GM12878 (cell line): Measurements from ENCODE around the gene DNAJA2. TPM values are rescaled to one million over a fixed set of nuclear protein-coding genes. Genes with fewer than 3 reads are reported as not detected.

Experiments used
- ATAC-seq: fragments of 200-7000 bp; cut with Tn5 transposase; 3 replicates; pipeline ENCODE4 v1.9.1; 2020; ENCODE audit warnings: mild to moderate bottlenecking, moderate library complexity
- BruUV-seq: library from RNA; stranded (reverse); fragments of 400-500 nt; replicated peaks from 2 replicates; lab custom pipeline; 2021; lab: Mats Ljungman, UMichigan
- CTCF ChIA-PET: fragments of 300-600 bp; sonication (Branson Sonifier 250); formaldehyde crosslinking; extraction: SDS; loops from one replicate; lab custom pipeline; 2021; ENCODE audit warnings: inconsistent platforms; lab: Yijun Ruan, JAX
- POLR2A ChIA-PET: fragments of 350-600 bp; formaldehyde crosslinking; extraction: SDS; loops from one replicate; lab custom pipeline; 2021; ENCODE audit warnings: inconsistent platforms; lab: Charles Lee
- RAD21 ChIA-PET: fragments of 300-600 bp; sonication (Branson Sonifier 250); formaldehyde crosslinking; loops from one replicate; lab custom pipeline; 2023; ENCODE audit warnings: antibody characterized with exemption; ENCODE audit not compliant: unreplicated experiment; lab: Charles Lee
- SMC1A ChIA-PET: fragments of 300-600 bp; sonication (Branson Sonifier 250); formaldehyde crosslinking; loops from one replicate; lab custom pipeline; 2023; ENCODE audit not compliant: unreplicated experiment, uncharacterized antibody; lab: Charles Lee
- DNase-seq: peaks from one replicate; pipeline ENCODE4 v3.0.0-alpha.2; 2011; ENCODE audit warnings: low read depth, low spot score
- FAIRE-seq: peaks from 3 replicates; lab custom pipeline; 2011; peaks lifted over from hg19 to GRCh38; lab: Jason Lieb, UNC
- H2AFZ ChIP-seq: 2 replicates; pipeline ENCODE4 v1.6.0; 2011; ENCODE audit warnings: low read depth, low read length, control low read depth; ENCODE audit not compliant: control insufficient read depth
- H3K27ac ChIP-seq: 2 replicates; pipeline ENCODE4 v1.5.1; 2011; ENCODE audit warnings: control low read depth; ENCODE audit not compliant: control insufficient read depth, insufficient read depth
- H3K27me3 ChIP-seq, 2 experiments: replicated peaks in 1 of 2; 2 replicates each; pipeline versions ENCODE4 v1.6.0 to v1.6.1; 2011; ENCODE audit warnings: low read length in 1 of 2; ENCODE audit not compliant: control insufficient read depth in 2 of 2, insufficient read depth in 2 of 2
- H3K36me3 ChIP-seq, 2 experiments: 2 replicates each; pipeline ENCODE4 v1.5.1; 2011; ENCODE audit warnings: low read length in 1 of 2; ENCODE audit not compliant: control insufficient read depth in 2 of 2, insufficient read depth in 2 of 2
- H3K4me1 ChIP-seq: 2 replicates; pipeline ENCODE4 v1.6.1; 2011; ENCODE audit warnings: mild to moderate bottlenecking, low read length, moderate library complexity, mixed read lengths; ENCODE audit not compliant: control insufficient read depth, insufficient read depth
- H3K4me2 ChIP-seq: 2 replicates; pipeline ENCODE4 v1.6.0; 2011; ENCODE audit warnings: control low read depth; ENCODE audit not compliant: control insufficient read depth, insufficient read depth
- H3K4me3 ChIP-seq: fragments of 200-600 bp; sonication (generic); 2 replicates; pipeline ENCODE4 v1.5.1; 2016
- H3K79me2 ChIP-seq: 2 replicates; pipeline ENCODE4 v1.6.0; 2011; ENCODE audit warnings: low read length; ENCODE audit not compliant: control insufficient read depth, insufficient read depth
- H3K9ac ChIP-seq: 2 replicates; pipeline ENCODE4 v1.8.0; 2011; ENCODE audit warnings: low read length, control low read depth, mixed read lengths; ENCODE audit not compliant: control insufficient read depth, insufficient read depth
- H3K9me3 ChIP-seq: replicated peaks from 3 replicates; pipeline ENCODE4 v1.5.1; 2011; ENCODE audit warnings: mild to moderate bottlenecking, low read length; ENCODE audit not compliant: control insufficient read depth, insufficient read depth
- H4K20me1 ChIP-seq: 2 replicates; pipeline ENCODE4 v1.6.0; 2011; ENCODE audit not compliant: control insufficient read depth, insufficient read depth
- E4F1 ChIP-seq: fragments of 450-650 bp; IDR thresholded peaks from 2 replicates; pipeline ENCODE4 v1.6.1; 2018; ENCODE audit warnings: borderline replicate concordance, mild to moderate bottlenecking; ENCODE audit not compliant: partially characterized antibody
- EZH2 ChIP-seq: IDR thresholded peaks from 2 replicates; pipeline ENCODE4 v1.6.1; 2012; ENCODE audit warnings: low read depth, mild to moderate bottlenecking, control low read depth, inconsistent platforms, low read length, borderline replicate concordance; ENCODE audit not compliant: control insufficient read depth
- GATAD2B ChIP-seq: fragments of 450-650 bp; conservative IDR thresholded peaks from 2 replicates; pipeline ENCODE4 v1.6.1; 2017; ENCODE audit warnings: low read depth, mild to moderate bottlenecking, moderate library complexity
- MTA3 ChIP-seq: IDR thresholded peaks from 2 replicates; pipeline ENCODE4 v1.6.1; 2012; ENCODE audit warnings: low read length, inconsistent platforms, borderline replicate concordance
- TCF3 ChIP-seq: IDR thresholded peaks from 2 replicates; pipeline ENCODE4 v1.6.1; 2012; ENCODE audit warnings: low read depth, mild to moderate bottlenecking, low read length, borderline replicate concordance; ENCODE audit not compliant: insufficient read depth
- YY1 ChIP-seq: IDR thresholded peaks from 2 replicates; pipeline ENCODE4 v1.6.1; 2011; ENCODE audit warnings: low read depth, mild to moderate bottlenecking, low read length
- WGBS: methylation state at CpG from one replicate; pipeline ENCODE4 v1.1.6; 2016; ENCODE audit warnings: low lambda C conversion rate; ENCODE audit not compliant: insufficient replicate concordance, insufficient coverage; ENCODE audit errors: missing lambda C conversion rate; 5-methylcytosine and 5-hydroxymethylcytosine counted together
- in situ Hi-C: fragments of 300-500 bp; cut with MboI; formaldehyde crosslinking; loops from 9 replicates; pipeline ENCODE4 v1.14.3; 2018; ENCODE audit warnings: mixed read lengths
- intact Hi-C: fragments of 100-400 bp; cut with micrococcal nuclease; formaldehyde crosslinking; loops from one replicate; pipeline ENCODE4 v1.14.2; 2022; ENCODE audit not compliant: unreplicated experiment
- polyA plus RNA-seq, 11 experiments: library from polyadenylated mRNA; depleted of rRNA in 4 of 11; unstranded in 6 of 11; stranded (reverse) in 5 of 11; fragments of >200 nt; fragmentation: Nextera tagmentation in 4 of 11; fragmentation: Illumina TruSeq in 1 of 11; extraction: Ambion mirVana in 4 of 11; extraction: Trizol in 1 of 11; gene quantifications; 1 replicate in 1 of 11; 2 replicates in 10 of 11; pipeline versions ENCODE4 v1.2.1 to v1.2.3, GENCODE V29; 2011 to 2016; ENCODE audit warnings: inconsistent platforms in 2 of 11, missing spikeins in 2 of 11, low read depth in 1 of 11
- total RNA-seq, 4 experiments: library from RNA; depleted of rRNA in 3 of 4; stranded (reverse); fragments of >200 nt in 3 of 4; fragmentation: Illumina TruSeq in 1 of 4; extraction: Trizol in 1 of 4; gene quantifications; 2 replicates each; pipeline versions ENCODE4 v1.2.1 to v1.2.3, GENCODE V29; 2013 to 2021

Gene DNAJA2
- total and polyA plus RNA-seq, 10 of the 15 experiments (the other 5 are each of a cell fraction or from before 2014, with no cell fraction given), result 26.2 to 96.4 (median 58.1) TPM

GRCh38 chr16:46918905-46919792, 54.3 kb downstream of the DNAJA2 start (continued):
- TF ChIP-seq E4F1, result no peak
- TF ChIP-seq YY1, result peak; percentile 30; the same call in 1 of the 2 replicates
- no peak for TF ChIP-seq EZH2

- TF ChIP-seq GATAD2B, result no peak
- TF ChIP-seq MTA3, result no peak
- TF ChIP-seq TCF3, result no peak
- intact Hi-C loops (no loop called here), in situ Hi-C loops (no loop called here)
- FAIRE-seq (no peak), DNase-seq (no peak), ATAC-seq (no peak)
- Histone ChIP-seq H2AFZ (peak overlapping the region; percentile 70; the same call in 1 of the 2 replicates), H3K9me3 (no peaks in the 10 kb centered on the region), H3K27ac (no peak overlapping the region; the same call in 1 of the 2 replicates), H3K79me2 (no peaks in the 10 kb centered on the region), H3K36me3 (peaks cover 0 to 3% of the 10 kb centered on the region in 2 experiments; a peak in 2 of 4 replicates), H3K4me3 (no peak overlapping the region; the same call in 1 of the 2 replicates), H3K9ac (no peak overlapping the region), H3K27me3 (no peaks in the 10 kb centered on the region), H4K20me1 (no peaks in the 10 kb centered on the region), H3K4me2 (peak overlapping the region; percentile 84; the same call in 1 of the 2 replicates), H3K4me1 (peaks cover 19% of the 10 kb centered on the region)
- BruUV-seq, result no TSS peak
- ChIA-PET CTCF (interaction anchor here (0.6 to 5.5 kb wide), 6 partner anchors 9 to 244 kb away, joined by 3 to 65 read pairs (median 20); no protein-coding TSS in a partner anchor), RAD21 (interaction anchor here (1.7 to 2.0 kb wide), 2 partner anchors 12 to 64 kb away, joined by 7 to 18 read pairs; no protein-coding TSS in a partner anchor), SMC1A (interaction anchor here (0.9 to 4.9 kb wide), 4 partner anchors 66 to 245 kb away, joined by 3 to 35 read pairs (median 8); no protein-coding TSS in a partner anchor), POLR2A (no interaction called here)
- 41% methylated on average over 11 of the region's 11 CpGs for WGBS
Observed at GRCh38 chr16:46918400-46918799, 55.1 kb downstream of the DNAJA2 start.
